Lower leg skin (tissue), 4 donors: ENCODE data around the gene USP2. TPM values are rescaled to one million over a fixed set of nuclear protein-coding genes. Genes with fewer than 3 reads are reported as not detected.

Source experiments
- DNase-seq, 2 donors: peaks; one replicate each; pipeline ENCODE4 v3.0.0-alpha.2; 2019; ENCODE audit warnings: low spot score in 2 of 2
- H3K4me3 ChIP-seq: fragments of 200-600 bp; sonication (generic); 2 replicates; pipeline ENCODE4 v1.5.1; 2017; ENCODE audit warnings: mild to moderate bottlenecking, low read depth; ENCODE audit not compliant: poor library complexity, severe bottlenecking
- CTCF ChIP-seq, 3 donors: fragments of 450-650 bp; IDR thresholded peaks; one replicate each; pipeline ENCODE4 v1.5.1; 2016; ENCODE audit warnings: antibody characterized with exemption in 3 of 3, mild to moderate bottlenecking in 3 of 3, moderate library complexity in 2 of 3
- POLR2A ChIP-seq, 2 donors: fragments of 450-650 bp; IDR thresholded peaks; one replicate each; pipeline ENCODE4 v1.6.1; 2016 to 2017; ENCODE audit warnings: antibody characterized with exemption in 2 of 2, mild to moderate bottlenecking in 1 of 2, moderate library complexity in 1 of 2
- WGBS, 2 donors: methylation state at CpG; one replicate each; pipeline ENCODE4 v1.1.5; 2018; 5-methylcytosine and 5-hydroxymethylcytosine counted together
- intact Hi-C: fragments of 100-400 bp; cut with DNase I; formaldehyde crosslinking; loops from one replicate; pipeline ENCODE4 v1.15.0; 2023; ENCODE audit warnings: low total_unique reads
- total RNA-seq, 4 donors: library from RNA; depleted of rRNA; stranded (reverse); fragments of >200 nt; gene quantifications; one replicate each; pipeline ENCODE4 v1.1.0, GENCODE V29; 2016

Gene USP2
- total RNA-seq, 4 donors from 2014 or later: 15.0 to 35.6 (median 18.1) TPM

GRCh38 chr11:119320240-119320775 is 61.2 kb downstream of the USP2 start:
- TF ChIP-seq CTCF (IDR thresholded peaks at IDR 0.05) (no peak), POLR2A (IDR thresholded peaks at IDR 0.05) (no peak)
- intact Hi-C loops: loop anchor here (5.0 to 10.0 kb wide), 2 partner anchors 116 to 358 kb away; partner anchors contain the start of gene CBL
- peak overlapping the region; percentile 7 for H3K4me3 ChIP-seq
- peak in 1 of 2 donors; percentile 86 for DNase-seq
- WGBS, 2 donors: 40 to 57% methylated on average over 17 of the region's 17 CpGs

- TF ChIP-seq POLR2A (IDR thresholded peaks at IDR 0.05): no peak
- no peak for TF ChIP-seq CTCF (IDR thresholded peaks at IDR 0.05)
- no peak overlapping the region for H3K4me3 ChIP-seq
- intact Hi-C loops: loop anchor here (5.0 to 10.0 kb wide), 2 partner anchors 115 to 357 kb away; partner anchors contain the start of gene CBL
- peak in 1 of 2 donors; percentile 72 for DNase-seq
- WGBS, 2 donors: 68 to 74% methylated on average over 11 of the region's 11 CpGs
Measured at GRCh38 chr11:119319700-119320239, 61.7 kb downstream of the USP2 start.

- no peak overlapping the region for H3K4me3 ChIP-seq
- peak in 1 of 2 donors; percentile 82 for DNase-seq
- WGBS, 2 donors: 66 to 81% methylated on average over 8 of the region's 8 CpGs
- TF ChIP-seq POLR2A (IDR thresholded peaks at IDR 0.05) (no peak), CTCF (IDR thresholded peaks at IDR 0.05) (no peak)
- intact Hi-C loops: no loop called here
Measured at GRCh38 chr11:119319136-119319699, 62.3 kb downstream of the USP2 start.

GRCh38 chr11:119318240-119319135 is 63.0 kb downstream of the USP2 start:
- no peak for TF ChIP-seq CTCF (IDR thresholded peaks at IDR 0.05)
- no peak for TF ChIP-seq POLR2A (IDR thresholded peaks at IDR 0.05)
- peak in 1 of 2 donors; percentile 86 for DNase-seq
- H3K4me3 ChIP-seq: no peak overlapping the region
- intact Hi-C loops: no loop called here
- WGBS, 2 donors: 50 to 59% methylated on average over 19 to 22 of the region's 22 CpGs

GRCh38 chr11:119317592-119318239 is 63.8 kb downstream of the USP2 start:
- no peak for DNase-seq

More at GRCh38 chr11:119317592-119318239, 63.8 kb downstream of the USP2 start:
- intact Hi-C loops: no loop called here
- TF ChIP-seq POLR2A (IDR thresholded peaks at IDR 0.05) (no peak), CTCF (IDR thresholded peaks at IDR 0.05) (no peak)
- WGBS, 2 donors: 42 to 46% methylated on average over 13 to 14 of the region's 14 CpGs
- no peak overlapping the region for H3K4me3 ChIP-seq
